Vagina (tissue), 2 donors: ENCODE results near the gene ADGRA1. TPM values are rescaled to one million over a fixed set of nuclear protein-coding genes. Genes with fewer than 3 reads are reported as not detected.

Source experiments
- DNase-seq, 2 donors: peaks; one replicate each; pipeline ENCODE4 v3.0.0-alpha.2; 2017; ENCODE audit errors: extremely low spot score in 2 of 2
- H3K27ac ChIP-seq: fragments of 200-600 bp; sonication (generic); one replicate; pipeline ENCODE4 v1.5.1; 2019
- H3K27me3 ChIP-seq: fragments of 200-600 bp; sonication (generic); one replicate; pipeline ENCODE4 v1.5.1; 2019
- H3K36me3 ChIP-seq, 2 donors: fragments of 200-600 bp; sonication (generic); one replicate each; pipeline ENCODE4 v1.5.1; 2017 to 2019
- H3K4me1 ChIP-seq: fragments of 200-600 bp; sonication (generic); one replicate; pipeline ENCODE4 v1.5.1; 2019
- H3K4me3 ChIP-seq, 2 donors: fragments of 200-600 bp; sonication (generic); 1 replicate in 1 of 2; 2 replicates in 1 of 2; pipeline ENCODE4 v1.5.1; 2016 to 2019
- H3K9me3 ChIP-seq: fragments of 200-600 bp; sonication (generic); one replicate; pipeline ENCODE4 v1.5.1; 2019
- CTCF ChIP-seq, 3 experiments: fragments of 450-650 bp in 2 of 3; fragments of 200-600 bp in 1 of 3; sonication (generic) in 1 of 3; IDR thresholded peaks; one replicate each; pipeline ENCODE4 v1.5.1; 2017 to 2019; ENCODE audit warnings: antibody characterized with exemption in 3 of 3, mild to moderate bottlenecking in 2 of 3, moderate library complexity in 2 of 3
- POLR2A ChIP-seq, 2 donors: fragments of 450-650 bp; IDR thresholded peaks; one replicate each; pipeline ENCODE4 v1.6.1; 2017; ENCODE audit warnings: antibody characterized with exemption in 2 of 2, mild to moderate bottlenecking in 2 of 2, moderate library complexity in 2 of 2
- POLR2AphosphoS5 ChIP-seq, 2 donors: sonication (generic); formaldehyde crosslinking; IDR thresholded peaks; one replicate each; pipeline ENCODE4 v1.9.0; 2017; ENCODE audit warnings: antibody characterized with exemption in 2 of 2, mild to moderate bottlenecking in 2 of 2, low read depth in 1 of 2; ENCODE audit not compliant: insufficient read depth in 1 of 2
- intact Hi-C: fragments of 100-400 bp; cut with DNase I; formaldehyde crosslinking; loops from one replicate; pipeline ENCODE4 v1.15.1; 2023
- total RNA-seq: library from RNA; depleted of rRNA; stranded (reverse); fragments of >200 nt; gene quantifications from one replicate; pipeline ENCODE4 v1.2.3, GENCODE V29; 2016

The ADGRA1 gene
- total RNA-seq, 1 donor from 2014 or later, result 0.49 TPM

GRCh38 chr10:133094286-133094685, 6.6 kb downstream of the ADGRA1 start:
- Histone ChIP-seq H3K27me3 (no peaks in the 10 kb centered on the region), H3K27ac (no peak overlapping the region), H3K4me1 (no peaks in the 10 kb centered on the region), H3K9me3 (no peaks in the 10 kb centered on the region), H3K4me3 (no peak overlapping the region), H3K36me3 (no peaks in the 10 kb centered on the region)
- intact Hi-C loops, result no loop called here
- DNase-seq, result no peak
- TF ChIP-seq POLR2A (IDR thresholded peaks at IDR 0.05) (no peak), POLR2AphosphoS5 (IDR thresholded peaks at IDR 0.05; ENCODE audit: insufficient read depth in 1 of 2, low read depth in 1 of 2) (no peak), CTCF (IDR thresholded peaks at IDR 0.05) (no peak)

- H3K9me3 ChIP-seq, result no peaks in the 10 kb centered on the region
- no peak overlapping the region for H3K4me3 ChIP-seq
- intact Hi-C loops, result no loop called here
- no peak for DNase-seq
- no peak overlapping the region for H3K27ac ChIP-seq
- no peaks in the 10 kb centered on the region for H3K36me3 ChIP-seq
- no peaks in the 10 kb centered on the region for H3K4me1 ChIP-seq
- H3K27me3 ChIP-seq, result no peaks in the 10 kb centered on the region
- TF ChIP-seq POLR2A (IDR thresholded peaks at IDR 0.05) (no peak), POLR2AphosphoS5 (IDR thresholded peaks at IDR 0.05; ENCODE audit: insufficient read depth in 1 of 2, low read depth in 1 of 2) (no peak), CTCF (IDR thresholded peaks at IDR 0.05) (no peak)
Observed at GRCh38 chr10:133094866-133095265, 7.1 kb downstream of the ADGRA1 start.

GRCh38 chr10:133095586-133095985, 7.9 kb downstream of the ADGRA1 start:
- Histone ChIP-seq H3K9me3 (no peaks in the 10 kb centered on the region), H3K4me1 (no peaks in the 10 kb centered on the region), H3K27ac (no peak overlapping the region), H3K36me3 (no peaks in the 10 kb centered on the region), H3K4me3 (no peak overlapping the region), H3K27me3 (no peaks in the 10 kb centered on the region)
- DNase-seq, result no peak
- intact Hi-C loops, result no loop called here
- TF ChIP-seq POLR2A (IDR thresholded peaks at IDR 0.05) (no peak), CTCF (IDR thresholded peaks at IDR 0.05) (no peak), POLR2AphosphoS5 (IDR thresholded peaks at IDR 0.05; ENCODE audit: insufficient read depth in 1 of 2, low read depth in 1 of 2) (no peak)

- no peak for TF ChIP-seq POLR2AphosphoS5 (IDR thresholded peaks at IDR 0.05; ENCODE audit: insufficient read depth in 1 of 2, low read depth in 1 of 2)
- TF ChIP-seq POLR2A (IDR thresholded peaks at IDR 0.05), result no peak
- no peak for TF ChIP-seq CTCF (IDR thresholded peaks at IDR 0.05)
- DNase-seq, result no peak
- H3K4me1 ChIP-seq, result no peaks in the 10 kb centered on the region
- H3K27ac ChIP-seq, result no peak overlapping the region
- H3K27me3 ChIP-seq, result no peaks in the 10 kb centered on the region
- H3K36me3 ChIP-seq, result no peaks in the 10 kb centered on the region
- intact Hi-C loops, result no loop called here
- H3K4me3 ChIP-seq, result no peak overlapping the region
- H3K9me3 ChIP-seq, result no peaks in the 10 kb centered on the region
Observed at GRCh38 chr10:133096616-133097269, 9.0 kb downstream of the ADGRA1 start.

- TF ChIP-seq POLR2A (IDR thresholded peaks at IDR 0.05), result no peak
- TF ChIP-seq CTCF (IDR thresholded peaks at IDR 0.05), result no peak
- no peak for TF ChIP-seq POLR2AphosphoS5 (IDR thresholded peaks at IDR 0.05; ENCODE audit: insufficient read depth in 1 of 2, low read depth in 1 of 2)
- Histone ChIP-seq H3K4me1 (no peaks in the 10 kb centered on the region), H3K4me3 (no peak overlapping the region), H3K36me3 (no peaks in the 10 kb centered on the region), H3K9me3 (no peaks in the 10 kb centered on the region), H3K27me3 (no peaks in the 10 kb centered on the region), H3K27ac (no peak overlapping the region)
- intact Hi-C loops, result no loop called here
- DNase-seq, result no peak
Observed at GRCh38 chr10:133097418-133097817, 9.7 kb downstream of the ADGRA1 start.
